AG10803 (cell line): ENCODE measurements around the gene RGS6.
"Not testable (repeated sequence)": the region's sequence is repeated elsewhere in the genome, so short reads cannot be mapped to it uniquely, and the experiment has no call there.

ENCODE experiments used
- DNase-seq: peaks from one replicate; pipeline ENCODE4 v3.0.0; 2010; ENCODE audit warnings: low read depth
- H3K4me3 ChIP-seq: 2 replicates; pipeline ENCODE4 v1.5.1; 2011; ENCODE audit warnings: mild to moderate bottlenecking, low read length, control low read depth
- TF ChIP-seq, protein P1 (sequence below): conservative IDR thresholded peaks from 2 replicates; pipeline ENCODE4 v1.5.1; 2011; ENCODE audit warnings: mild to moderate bottlenecking, low read length, control low read depth, inconsistent platforms

RGS6 gene

DNA sequence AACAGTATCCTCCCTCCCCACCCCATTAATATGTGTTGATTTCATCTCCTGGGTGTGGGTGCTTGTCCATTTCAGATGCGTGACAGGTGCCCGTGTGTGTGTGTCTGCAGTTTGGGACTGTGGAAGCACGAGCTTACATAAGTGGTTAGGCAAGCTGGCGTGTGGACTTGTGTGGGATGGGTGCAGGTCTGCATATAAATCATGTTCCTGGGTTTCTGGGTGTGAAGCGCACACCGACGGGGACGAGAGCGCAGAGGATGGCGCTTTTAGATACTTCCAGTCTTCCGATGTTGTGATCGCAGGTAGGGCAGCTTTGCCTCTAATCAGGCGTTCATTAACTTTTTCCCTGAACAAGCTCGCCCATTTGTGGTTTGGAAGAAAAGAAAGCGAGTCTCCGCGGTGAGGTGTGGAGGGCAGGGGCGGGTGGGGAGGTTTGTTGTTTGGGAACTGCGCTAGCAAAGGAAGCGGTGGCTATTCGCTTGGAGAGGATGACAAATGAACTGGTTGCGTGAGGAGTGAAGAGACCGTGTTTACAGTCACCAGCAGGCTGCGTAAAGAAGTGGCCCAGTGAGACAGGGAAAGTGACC, 865 bp downstream of the RGS6 start:
- TF ChIP-seq, protein P1, sequence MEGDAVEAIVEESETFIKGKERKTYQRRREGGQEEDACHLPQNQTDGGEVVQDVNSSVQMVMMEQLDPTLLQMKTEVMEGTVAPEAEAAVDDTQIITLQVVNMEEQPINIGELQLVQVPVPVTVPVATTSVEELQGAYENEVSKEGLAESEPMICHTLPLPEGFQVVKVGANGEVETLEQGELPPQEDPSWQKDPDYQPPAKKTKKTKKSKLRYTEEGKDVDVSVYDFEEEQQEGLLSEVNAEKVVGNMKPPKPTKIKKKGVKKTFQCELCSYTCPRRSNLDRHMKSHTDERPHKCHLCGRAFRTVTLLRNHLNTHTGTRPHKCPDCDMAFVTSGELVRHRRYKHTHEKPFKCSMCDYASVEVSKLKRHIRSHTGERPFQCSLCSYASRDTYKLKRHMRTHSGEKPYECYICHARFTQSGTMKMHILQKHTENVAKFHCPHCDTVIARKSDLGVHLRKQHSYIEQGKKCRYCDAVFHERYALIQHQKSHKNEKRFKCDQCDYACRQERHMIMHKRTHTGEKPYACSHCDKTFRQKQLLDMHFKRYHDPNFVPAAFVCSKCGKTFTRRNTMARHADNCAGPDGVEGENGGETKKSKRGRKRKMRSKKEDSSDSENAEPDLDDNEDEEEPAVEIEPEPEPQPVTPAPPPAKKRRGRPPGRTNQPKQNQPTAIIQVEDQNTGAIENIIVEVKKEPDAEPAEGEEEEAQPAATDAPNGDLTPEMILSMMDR, result no peak
- H3K4me3 ChIP-seq, result no peak overlapping the region
- no peak for DNase-seq

DNA sequence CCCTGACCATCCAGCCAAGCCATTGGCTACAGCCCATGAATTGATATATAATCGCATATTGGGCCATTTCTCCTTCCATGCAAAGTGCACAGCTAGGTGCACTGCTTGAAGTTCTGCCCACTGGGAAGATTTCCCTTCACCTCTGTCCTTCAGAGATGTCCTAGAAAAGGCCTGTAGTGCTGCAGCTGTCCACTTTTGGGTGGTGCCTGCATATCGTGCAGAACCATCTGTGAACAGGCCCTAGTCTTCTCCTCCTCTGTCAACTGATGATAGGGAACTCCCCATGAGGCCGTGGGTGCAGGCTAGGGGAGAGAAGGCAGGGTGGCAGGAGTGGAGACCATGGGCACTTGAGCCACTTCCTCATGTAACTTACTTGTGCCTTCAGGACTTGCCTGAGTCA, 6.0 kb downstream of the RGS6 start:
- not testable (repeated sequence) for DNase-seq, H3K4me3 ChIP-seq

DNA sequence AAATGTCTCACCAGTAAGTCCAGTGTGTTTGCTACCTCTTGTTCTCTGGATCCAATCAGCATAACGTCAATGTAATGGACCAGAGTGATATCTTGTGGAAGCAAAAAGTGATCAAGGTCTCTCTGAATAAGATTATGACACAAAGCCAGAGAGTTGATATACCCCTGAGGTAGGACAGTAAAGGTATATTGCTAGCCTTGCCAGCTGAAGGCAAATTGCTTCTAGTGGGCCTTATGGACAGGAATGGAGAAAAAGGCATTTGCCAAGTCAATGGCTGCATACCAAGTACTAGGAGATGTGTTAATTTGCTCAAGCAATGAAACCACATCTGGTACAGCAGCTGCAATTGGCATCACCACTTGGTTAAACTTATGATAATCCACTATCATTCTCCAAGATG, 7.1 kb downstream of the RGS6 start:
- not testable (repeated sequence) for DNase-seq, H3K4me3 ChIP-seq

DNA sequence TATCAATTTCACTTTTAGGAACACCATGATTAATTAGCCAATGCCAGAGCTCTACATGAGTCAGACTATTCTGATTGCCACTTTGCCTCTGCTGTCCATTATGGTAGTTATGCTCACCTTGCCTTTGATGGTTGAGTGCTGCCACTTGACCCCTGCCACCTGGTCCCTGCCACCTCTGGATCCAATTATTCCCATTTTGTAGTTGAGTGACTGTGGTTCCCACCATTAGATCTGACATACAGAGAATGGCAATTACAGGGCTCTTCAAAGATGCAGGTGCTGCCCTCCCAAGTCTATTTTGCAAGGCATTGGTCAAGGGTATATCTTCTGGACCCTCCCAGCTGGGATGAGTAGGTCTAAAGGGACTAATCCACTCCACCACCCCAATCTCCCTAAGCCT, 8.3 kb downstream of the RGS6 start:
- not testable (repeated sequence) for DNase-seq, H3K4me3 ChIP-seq

DNA sequence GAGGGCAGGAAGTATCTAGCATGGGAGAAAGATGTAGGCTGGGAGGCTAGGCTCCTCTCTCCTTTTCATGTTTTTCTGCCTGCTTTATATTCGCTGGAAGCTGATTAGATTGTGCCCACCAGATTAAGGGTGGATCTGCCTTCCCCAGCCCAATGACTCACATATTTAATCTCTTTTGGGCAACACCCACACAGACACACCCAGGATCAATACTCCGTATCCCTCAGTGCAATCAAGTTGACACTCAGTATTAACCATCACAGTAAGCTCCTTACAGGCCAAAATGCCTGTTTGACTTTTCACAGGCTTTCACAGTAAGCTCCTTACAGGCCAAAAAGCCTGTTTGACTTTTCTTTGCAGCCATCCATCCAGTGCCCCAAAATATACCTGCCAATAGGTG, 9.4 kb downstream of the RGS6 start:
- not testable (repeated sequence) for H3K4me3 ChIP-seq, DNase-seq

DNA sequence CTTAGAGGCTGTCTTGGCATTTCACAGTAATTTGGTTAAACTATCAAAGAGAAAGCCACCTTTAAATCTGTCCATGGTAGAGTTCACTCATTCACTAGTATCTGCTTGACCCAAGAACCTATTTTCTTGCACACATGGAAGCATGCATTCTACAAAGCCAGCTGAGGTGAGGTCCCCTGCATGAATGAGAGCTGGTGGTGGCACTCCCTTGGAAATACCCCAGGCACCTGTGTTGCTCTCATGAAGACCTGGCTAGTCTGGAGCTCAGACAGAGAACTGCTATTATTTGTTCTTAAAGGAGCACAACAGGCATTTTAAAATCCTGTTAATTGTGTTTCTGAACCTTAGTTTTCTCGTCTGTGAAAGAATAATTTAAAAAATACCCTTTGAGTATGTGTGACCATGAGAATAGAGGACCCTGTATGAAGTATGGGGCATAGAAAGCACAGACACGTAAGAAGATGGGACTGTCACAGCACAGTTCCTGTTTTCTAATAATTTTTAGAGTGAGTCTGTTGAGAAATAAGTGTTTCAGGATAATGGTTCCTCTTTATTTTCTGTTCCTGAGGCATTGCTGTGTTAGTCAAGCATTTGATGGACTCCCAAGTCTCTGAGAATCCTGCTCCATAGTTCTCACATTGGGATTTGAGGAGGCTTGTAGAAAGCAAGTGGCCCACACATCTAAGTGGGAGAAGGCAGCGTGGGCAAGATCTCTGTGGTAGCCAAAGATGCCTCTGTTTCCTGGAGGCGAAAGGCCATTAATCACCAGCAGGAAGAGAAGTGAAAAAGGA, 10.9 kb downstream of the RGS6 start:
- no peak for DNase-seq
- TF ChIP-seq, protein P1, result no peak
- H3K4me3 ChIP-seq, result no peak overlapping the region

DNA sequence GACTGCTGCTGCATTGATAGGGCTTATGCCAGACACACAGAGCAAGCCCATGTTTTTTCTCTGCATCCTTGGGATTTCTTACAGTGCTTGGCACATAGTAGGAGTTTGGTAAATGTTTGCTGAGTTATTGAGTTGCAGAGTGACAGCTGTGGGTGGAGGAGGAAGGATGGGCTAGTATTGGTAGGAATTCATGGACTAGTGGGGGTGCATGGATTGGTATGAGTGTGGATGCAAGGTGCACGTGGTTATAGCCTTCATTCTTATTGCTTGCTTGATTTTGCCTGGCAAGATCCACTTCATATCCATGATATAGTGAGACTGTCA, 11.4 kb downstream of the RGS6 start:
- H3K4me3 ChIP-seq, result no peak overlapping the region
- no peak for DNase-seq
- TF ChIP-seq, protein P1, result no peak

DNA sequence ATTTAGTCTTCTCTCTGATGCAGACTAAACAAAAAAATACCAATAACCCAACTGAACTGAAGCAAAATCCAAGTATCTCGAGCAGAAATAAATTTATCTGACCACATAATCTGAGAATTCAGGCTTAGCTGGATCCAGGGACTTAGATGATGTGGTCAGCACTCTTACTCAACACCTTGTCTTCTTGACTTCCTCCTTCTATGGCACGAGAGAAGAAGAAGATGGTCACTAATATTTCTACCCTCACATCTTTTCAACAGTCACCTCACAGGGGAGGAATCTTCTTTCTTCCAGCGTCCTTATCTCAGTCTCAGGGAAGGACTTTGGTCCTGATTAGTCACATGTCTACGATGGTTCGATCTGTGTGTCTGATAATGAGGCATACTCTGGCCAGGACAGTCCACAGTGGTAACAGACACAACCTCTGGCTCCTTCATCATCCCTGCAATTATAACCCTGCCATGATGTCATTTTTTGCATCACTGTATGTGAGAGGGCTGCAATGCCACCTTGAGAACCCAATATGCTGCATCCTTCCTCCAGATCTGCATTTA, 15.8 kb downstream of the RGS6 start:
- TF ChIP-seq, protein P1, result no peak
- H3K4me3 ChIP-seq, result no peak overlapping the region
- DNase-seq, result no peak

DNA sequence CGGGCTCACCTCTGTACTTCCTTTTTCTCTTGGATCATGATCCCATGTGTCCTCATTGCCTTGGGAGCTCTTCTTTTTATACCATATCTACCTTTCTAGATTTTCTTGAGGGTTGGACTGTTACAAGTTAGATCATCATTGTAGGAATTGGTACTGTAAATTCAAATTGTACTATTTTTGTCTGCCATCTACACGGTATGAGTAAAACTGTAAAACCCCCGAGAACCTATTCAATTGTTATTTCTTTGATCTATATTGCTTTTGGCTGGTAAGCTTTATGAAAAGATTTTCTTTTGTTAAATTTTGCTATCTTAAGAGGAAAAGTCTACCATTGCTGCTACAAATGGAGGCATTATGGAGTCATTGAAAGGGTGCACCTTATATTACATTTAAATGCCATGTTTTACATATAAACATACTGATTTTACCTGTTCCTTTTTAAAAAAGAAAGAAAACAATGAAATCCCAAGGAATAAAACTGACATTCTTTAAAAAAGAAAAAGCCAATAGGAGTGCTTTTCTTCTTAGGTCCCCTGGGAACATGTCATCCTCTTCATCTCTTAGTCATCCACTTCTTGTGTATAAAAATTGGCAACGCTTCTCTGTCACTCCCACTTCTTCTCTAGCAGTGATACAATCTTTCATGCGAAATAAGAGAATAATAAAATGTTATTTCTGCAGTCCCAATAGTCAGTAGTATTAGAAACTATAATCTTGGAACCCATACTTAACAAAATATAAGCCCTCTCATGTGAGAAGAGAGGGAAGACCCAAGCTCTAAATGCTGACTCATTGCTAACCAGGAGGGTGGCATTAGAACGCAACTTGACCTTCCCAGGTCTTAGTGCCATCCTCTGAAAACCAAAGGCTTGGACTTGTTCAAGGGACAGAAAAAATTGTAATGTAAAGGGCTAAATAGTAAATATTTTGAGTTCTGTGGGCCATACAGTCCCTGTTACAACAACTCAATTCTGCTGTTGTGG, 20.4 kb downstream of the RGS6 start:
- H3K4me3 ChIP-seq, result no peak overlapping the region
- no peak for DNase-seq
- TF ChIP-seq, protein P1, result no peak
